HepG2 (cell line): ENCODE results near the gene ADAMTS8. TPM values are rescaled to one million over a fixed set of nuclear protein-coding genes. Genes with fewer than 3 reads are reported as not detected.

ENCODE experiments used
- FOXA1 ChIP-seq, 2 experiments: fragments of 450-650 bp in 1 of 2; sonication (generic) in 1 of 2; formaldehyde crosslinking in 1 of 2; IDR thresholded peaks; 2 replicates each; pipeline versions ENCODE4 v1.4.0 to v1.6.1; 2016 to 2020; ENCODE audit warnings: missing genetic modification reagents in 1 of 2
- MIXL1 ChIP-seq: IDR thresholded peaks from 2 replicates; pipeline ENCODE4 v1.6.1; 2016
- RXRB ChIP-seq: IDR thresholded peaks from 2 replicates; pipeline ENCODE4 v1.6.1; 2016; ENCODE audit warnings: borderline replicate concordance, missing genetic modification reagents, missing compliant biosample characterization
- SMC3 ChIP-seq: IDR thresholded peaks from 2 replicates; pipeline ENCODE4 v1.6.1; 2011; ENCODE audit warnings: low read length, improper control_type of control experiment
- TEAD3 ChIP-seq: optimal IDR thresholded peaks from 2 replicates; pipeline ENCODE3; 2016; ENCODE audit warnings: borderline replicate concordance
- YY1 ChIP-seq: IDR thresholded peaks from 2 replicates; pipeline ENCODE4 v1.6.1; 2011; ENCODE audit warnings: low read length, low read depth, moderate library complexity, mild to moderate bottlenecking; ENCODE audit not compliant: insufficient read depth, insufficient replicate concordance
- polyA plus RNA-seq, 8 experiments: library from polyadenylated mRNA; depleted of rRNA in 3 of 8; stranded (reverse) in 7 of 8; unstranded in 1 of 8; fragments of >200 nt; fragmentation: Illumina TruSeq in 4 of 8; extraction: Trizol in 4 of 8; gene quantifications; 2 replicates each; pipeline versions ENCODE4 v1.2.1 to v1.2.3, GENCODE V29; 2011 to 2016; ENCODE audit warnings: low read depth in 4 of 8, missing spikeins in 1 of 8, mixed read lengths in 1 of 8; ENCODE audit not compliant: insufficient read depth in 1 of 8
- total RNA-seq, 5 experiments: library from RNA; depleted of rRNA; stranded (reverse); fragments of >200 nt; fragmentation: Illumina TruSeq; extraction: Trizol; gene quantifications; 2 replicates each; pipeline ENCODE4 v1.2.3, GENCODE V29; 2016; ENCODE audit warnings: low read depth in 1 of 5
- TF ChIP-seq, protein P1 (sequence below): IDR thresholded peaks from 2 replicates; pipeline ENCODE4 v1.6.1; 2016; ENCODE audit warnings: mild to moderate bottlenecking
- TF ChIP-seq, protein P2 (sequence below): IDR thresholded peaks from 2 replicates; pipeline ENCODE4 v1.6.1; 2012; ENCODE audit warnings: low read depth, low read length, improper control_type of control experiment
- TF ChIP-seq, protein P3 (sequence below): sonication (generic); formaldehyde crosslinking; IDR thresholded peaks from 2 replicates; pipeline ENCODE4 v1.9.0; 2021; ENCODE audit warnings: mild to moderate bottlenecking, missing genetic modification reagents
- TF ChIP-seq, protein P4 (sequence below): sonication (generic); formaldehyde crosslinking; IDR thresholded peaks from 2 replicates; pipeline ENCODE4 v1.8.1; 2022; ENCODE audit warnings: low read depth, mild to moderate bottlenecking, missing genetic modification reagents
- TF ChIP-seq, protein P5 (sequence below): fragments of 450-650 bp; IDR thresholded peaks from 2 replicates; pipeline ENCODE4 v1.6.1; 2017; ENCODE audit warnings: mild to moderate bottlenecking

The ADAMTS8 gene
- total and polyA plus RNA-seq, 2 of the 13 experiments (the other 11 are each of a cell fraction or from before 2014, with no cell fraction given), result not detected

DNA sequence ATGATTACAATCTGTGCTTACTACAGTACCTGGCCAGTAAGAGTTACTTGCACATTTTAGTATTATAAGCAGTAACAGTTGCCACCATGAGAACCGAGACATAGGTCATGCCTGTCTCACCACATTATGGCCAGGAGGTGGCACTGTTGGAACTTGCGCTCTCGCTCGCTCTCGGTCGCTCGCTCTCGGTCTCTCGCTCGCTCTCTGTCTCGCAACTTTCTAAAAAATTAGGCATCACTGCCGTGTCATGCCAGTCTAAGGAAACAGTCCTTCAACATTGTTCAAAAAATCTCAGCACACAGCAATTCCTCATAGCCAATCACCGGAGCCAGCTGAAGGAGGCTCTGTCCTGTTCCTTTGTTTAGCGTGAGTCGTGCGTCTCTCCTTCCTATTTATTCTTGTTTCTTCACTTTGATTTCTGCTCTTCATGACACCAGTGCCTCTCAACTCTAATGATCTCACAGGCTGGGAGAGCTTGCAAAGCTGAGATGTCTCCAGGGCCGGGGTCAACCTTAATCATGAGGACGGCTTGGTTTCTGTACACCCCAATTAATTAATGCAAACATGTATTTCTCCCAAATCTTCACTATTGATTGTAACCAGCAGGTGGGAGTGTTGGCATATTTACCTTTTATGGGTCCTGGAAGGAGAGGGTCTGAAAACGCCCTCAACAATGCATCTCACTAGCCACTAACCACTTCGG is 6.3 kb upstream of the ADAMTS8 start (continued):
- TF ChIP-seq, protein P1, sequence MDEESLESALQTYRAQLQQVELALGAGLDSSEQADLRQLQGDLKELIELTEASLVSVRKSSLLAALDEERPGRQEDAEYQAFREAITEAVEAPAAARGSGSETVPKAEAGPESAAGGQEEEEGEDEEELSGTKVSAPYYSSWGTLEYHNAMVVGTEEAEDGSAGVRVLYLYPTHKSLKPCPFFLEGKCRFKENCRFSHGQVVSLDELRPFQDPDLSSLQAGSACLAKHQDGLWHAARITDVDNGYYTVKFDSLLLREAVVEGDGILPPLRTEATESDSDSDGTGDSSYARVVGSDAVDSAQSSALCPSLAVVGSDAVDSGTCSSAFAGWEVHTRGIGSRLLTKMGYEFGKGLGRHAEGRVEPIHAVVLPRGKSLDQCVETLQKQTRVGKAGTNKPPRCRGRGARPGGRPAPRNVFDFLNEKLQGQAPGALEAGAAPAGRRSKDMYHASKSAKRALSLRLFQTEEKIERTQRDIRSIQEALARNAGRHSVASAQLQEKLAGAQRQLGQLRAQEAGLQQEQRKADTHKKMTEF, result 0 out of 2 replicates have a peak, but pooled peaks have one; percentile 32
- TF ChIP-seq FOXA1 (IDR thresholded peaks at IDR 0.05) (no peak), FOXA1 (CRISPR knock-in tag; IDR thresholded peaks at IDR 0.05) (peak; percentile 50; the same call in 1 of the 2 replicates), RXRB (CRISPR knock-in tag) (peak; percentile 21; the same call in 1 of the 2 replicates), YY1 (peak; percentile 17), SMC3 (peak; percentile 87), MIXL1 (peak; percentile 33; the same call in 1 of the 2 replicates), TEAD3 (peak; percentile 41)
- TF ChIP-seq, protein P2, sequence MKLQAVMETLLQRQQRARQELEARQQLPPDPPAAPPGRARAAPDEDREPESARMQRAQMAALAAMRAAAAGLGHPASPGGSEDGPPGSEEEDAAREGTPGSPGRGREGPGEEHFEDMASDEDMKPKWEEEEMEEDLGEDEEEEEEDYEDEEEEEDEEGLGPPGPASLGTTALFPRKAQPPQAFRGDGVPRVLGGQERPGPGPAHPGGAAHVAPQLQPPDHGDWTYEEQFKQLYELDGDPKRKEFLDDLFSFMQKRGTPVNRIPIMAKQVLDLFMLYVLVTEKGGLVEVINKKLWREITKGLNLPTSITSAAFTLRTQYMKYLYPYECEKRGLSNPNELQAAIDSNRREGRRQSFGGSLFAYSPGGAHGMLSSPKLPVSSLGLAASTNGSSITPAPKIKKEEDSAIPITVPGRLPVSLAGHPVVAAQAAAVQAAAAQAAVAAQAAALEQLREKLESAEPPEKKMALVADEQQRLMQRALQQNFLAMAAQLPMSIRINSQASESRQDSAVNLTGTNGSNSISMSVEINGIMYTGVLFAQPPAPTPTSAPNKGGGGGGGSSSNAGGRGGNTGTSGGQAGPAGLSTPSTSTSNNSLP, result peak; percentile 79
- TF ChIP-seq, protein P3, sequence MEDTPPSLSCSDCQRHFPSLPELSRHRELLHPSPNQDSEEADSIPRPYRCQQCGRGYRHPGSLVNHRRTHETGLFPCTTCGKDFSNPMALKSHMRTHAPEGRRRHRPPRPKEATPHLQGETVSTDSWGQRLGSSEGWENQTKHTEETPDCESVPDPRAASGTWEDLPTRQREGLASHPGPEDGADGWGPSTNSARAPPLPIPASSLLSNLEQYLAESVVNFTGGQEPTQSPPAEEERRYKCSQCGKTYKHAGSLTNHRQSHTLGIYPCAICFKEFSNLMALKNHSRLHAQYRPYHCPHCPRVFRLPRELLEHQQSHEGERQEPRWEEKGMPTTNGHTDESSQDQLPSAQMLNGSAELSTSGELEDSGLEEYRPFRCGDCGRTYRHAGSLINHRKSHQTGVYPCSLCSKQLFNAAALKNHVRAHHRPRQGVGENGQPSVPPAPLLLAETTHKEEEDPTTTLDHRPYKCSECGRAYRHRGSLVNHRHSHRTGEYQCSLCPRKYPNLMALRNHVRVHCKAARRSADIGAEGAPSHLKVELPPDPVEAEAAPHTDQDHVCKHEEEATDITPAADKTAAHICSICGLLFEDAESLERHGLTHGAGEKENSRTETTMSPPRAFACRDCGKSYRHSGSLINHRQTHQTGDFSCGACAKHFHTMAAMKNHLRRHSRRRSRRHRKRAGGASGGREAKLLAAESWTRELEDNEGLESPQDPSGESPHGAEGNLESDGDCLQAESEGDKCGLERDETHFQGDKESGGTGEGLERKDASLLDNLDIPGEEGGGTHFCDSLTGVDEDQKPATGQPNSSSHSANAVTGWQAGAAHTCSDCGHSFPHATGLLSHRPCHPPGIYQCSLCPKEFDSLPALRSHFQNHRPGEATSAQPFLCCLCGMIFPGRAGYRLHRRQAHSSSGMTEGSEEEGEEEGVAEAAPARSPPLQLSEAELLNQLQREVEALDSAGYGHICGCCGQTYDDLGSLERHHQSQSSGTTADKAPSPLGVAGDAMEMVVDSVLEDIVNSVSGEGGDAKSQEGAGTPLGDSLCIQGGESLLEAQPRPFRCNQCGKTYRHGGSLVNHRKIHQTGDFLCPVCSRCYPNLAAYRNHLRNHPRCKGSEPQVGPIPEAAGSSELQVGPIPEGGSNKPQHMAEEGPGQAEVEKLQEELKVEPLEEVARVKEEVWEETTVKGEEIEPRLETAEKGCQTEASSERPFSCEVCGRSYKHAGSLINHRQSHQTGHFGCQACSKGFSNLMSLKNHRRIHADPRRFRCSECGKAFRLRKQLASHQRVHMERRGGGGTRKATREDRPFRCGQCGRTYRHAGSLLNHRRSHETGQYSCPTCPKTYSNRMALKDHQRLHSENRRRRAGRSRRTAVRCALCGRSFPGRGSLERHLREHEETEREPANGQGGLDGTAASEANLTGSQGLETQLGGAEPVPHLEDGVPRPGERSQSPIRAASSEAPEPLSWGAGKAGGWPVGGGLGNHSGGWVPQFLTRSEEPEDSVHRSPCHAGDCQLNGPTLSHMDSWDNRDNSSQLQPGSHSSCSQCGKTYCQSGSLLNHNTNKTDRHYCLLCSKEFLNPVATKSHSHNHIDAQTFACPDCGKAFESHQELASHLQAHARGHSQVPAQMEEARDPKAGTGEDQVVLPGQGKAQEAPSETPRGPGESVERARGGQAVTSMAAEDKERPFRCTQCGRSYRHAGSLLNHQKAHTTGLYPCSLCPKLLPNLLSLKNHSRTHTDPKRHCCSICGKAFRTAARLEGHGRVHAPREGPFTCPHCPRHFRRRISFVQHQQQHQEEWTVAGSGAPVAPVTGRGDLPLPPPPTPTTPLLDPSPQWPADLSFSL (CRISPR knock-in tag), result no peak
- TF ChIP-seq, protein P4, sequence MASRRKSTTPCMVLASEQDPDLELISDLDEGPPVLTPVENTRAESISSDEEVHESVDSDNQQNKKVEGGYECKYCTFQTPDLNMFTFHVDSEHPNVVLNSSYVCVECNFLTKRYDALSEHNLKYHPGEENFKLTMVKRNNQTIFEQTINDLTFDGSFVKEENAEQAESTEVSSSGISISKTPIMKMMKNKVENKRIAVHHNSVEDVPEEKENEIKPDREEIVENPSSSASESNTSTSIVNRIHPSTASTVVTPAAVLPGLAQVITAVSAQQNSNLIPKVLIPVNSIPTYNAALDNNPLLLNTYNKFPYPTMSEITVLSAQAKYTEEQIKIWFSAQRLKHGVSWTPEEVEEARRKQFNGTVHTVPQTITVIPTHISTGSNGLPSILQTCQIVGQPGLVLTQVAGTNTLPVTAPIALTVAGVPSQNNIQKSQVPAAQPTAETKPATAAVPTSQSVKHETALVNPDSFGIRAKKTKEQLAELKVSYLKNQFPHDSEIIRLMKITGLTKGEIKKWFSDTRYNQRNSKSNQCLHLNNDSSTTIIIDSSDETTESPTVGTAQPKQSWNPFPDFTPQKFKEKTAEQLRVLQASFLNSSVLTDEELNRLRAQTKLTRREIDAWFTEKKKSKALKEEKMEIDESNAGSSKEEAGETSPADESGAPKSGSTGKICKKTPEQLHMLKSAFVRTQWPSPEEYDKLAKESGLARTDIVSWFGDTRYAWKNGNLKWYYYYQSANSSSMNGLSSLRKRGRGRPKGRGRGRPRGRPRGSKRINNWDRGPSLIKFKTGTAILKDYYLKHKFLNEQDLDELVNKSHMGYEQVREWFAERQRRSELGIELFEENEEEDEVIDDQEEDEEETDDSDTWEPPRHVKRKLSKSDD (CRISPR knock-in tag), result no peak
- TF ChIP-seq, protein P5, sequence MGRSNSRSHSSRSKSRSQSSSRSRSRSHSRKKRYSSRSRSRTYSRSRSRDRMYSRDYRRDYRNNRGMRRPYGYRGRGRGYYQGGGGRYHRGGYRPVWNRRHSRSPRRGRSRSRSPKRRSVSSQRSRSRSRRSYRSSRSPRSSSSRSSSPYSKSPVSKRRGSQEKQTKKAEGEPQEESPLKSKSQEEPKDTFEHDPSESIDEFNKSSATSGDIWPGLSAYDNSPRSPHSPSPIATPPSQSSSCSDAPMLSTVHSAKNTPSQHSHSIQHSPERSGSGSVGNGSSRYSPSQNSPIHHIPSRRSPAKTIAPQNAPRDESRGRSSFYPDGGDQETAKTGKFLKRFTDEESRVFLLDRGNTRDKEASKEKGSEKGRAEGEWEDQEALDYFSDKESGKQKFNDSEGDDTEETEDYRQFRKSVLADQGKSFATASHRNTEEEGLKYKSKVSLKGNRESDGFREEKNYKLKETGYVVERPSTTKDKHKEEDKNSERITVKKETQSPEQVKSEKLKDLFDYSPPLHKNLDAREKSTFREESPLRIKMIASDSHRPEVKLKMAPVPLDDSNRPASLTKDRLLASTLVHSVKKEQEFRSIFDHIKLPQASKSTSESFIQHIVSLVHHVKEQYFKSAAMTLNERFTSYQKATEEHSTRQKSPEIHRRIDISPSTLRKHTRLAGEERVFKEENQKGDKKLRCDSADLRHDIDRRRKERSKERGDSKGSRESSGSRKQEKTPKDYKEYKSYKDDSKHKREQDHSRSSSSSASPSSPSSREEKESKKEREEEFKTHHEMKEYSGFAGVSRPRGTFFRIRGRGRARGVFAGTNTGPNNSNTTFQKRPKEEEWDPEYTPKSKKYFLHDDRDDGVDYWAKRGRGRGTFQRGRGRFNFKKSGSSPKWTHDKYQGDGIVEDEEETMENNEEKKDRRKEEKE, result no peak
